WTC11 (cell line): ENCODE measurements around the gene CPEB1. TPM values are rescaled to one million over a fixed set of nuclear protein-coding genes. Genes with fewer than 3 reads are reported as not detected.

Source experiments
- ATAC-seq: fragments of 200-7000 bp; cut with Tn5 transposase; 2 replicates; pipeline ENCODE4 v1.10.0; 2021; ENCODE audit warnings: mild to moderate bottlenecking, moderate library complexity
- CTCF ChIA-PET: fragments of 300-600 bp; sonication (Branson Sonifier 250); formaldehyde crosslinking; loops from one replicate; lab custom pipeline; 2021; ENCODE audit warnings: antibody characterized with exemption; lab: Charles Lee
- POLR2A ChIA-PET: fragments of 350-600 bp; sonication (Branson Sonifier 250); formaldehyde crosslinking; loops from one replicate; lab custom pipeline; 2021; ENCODE audit warnings: antibody characterized with exemption; lab: Charles Lee
- DNase-seq: peaks from one replicate; pipeline ENCODE4 v3.0.0; 2021; ENCODE audit warnings: low spot score
- H3K27ac Mint-ChIP-seq: 2 replicates; pipeline ENCODE4 v1.8.0; 2021; ENCODE audit warnings: mixed read lengths
- H3K27me3 Mint-ChIP-seq: 2 replicates; pipeline ENCODE4 v1.8.0; 2021; ENCODE audit warnings: low read depth, mild to moderate bottlenecking, moderate library complexity, mixed read lengths
- H3K36me3 Mint-ChIP-seq: 2 replicates; pipeline ENCODE4 v1.8.0; 2021; ENCODE audit warnings: mixed read lengths
- H3K4me1 Mint-ChIP-seq: 2 replicates; pipeline ENCODE4 v1.8.0; 2022; ENCODE audit warnings: mixed read lengths
- H3K4me3 Mint-ChIP-seq: 2 replicates; pipeline ENCODE4 v1.8.0; 2021; ENCODE audit warnings: mild to moderate bottlenecking, moderate library complexity, mixed read lengths
- H3K9me3 Mint-ChIP-seq: 2 replicates; pipeline ENCODE4 v1.8.0; 2021; ENCODE audit warnings: mixed read lengths
- AFF4 ChIP-seq: sonication (generic); formaldehyde crosslinking; IDR thresholded peaks from 2 replicates; pipeline ENCODE4 v1.8.1; 2023; ENCODE audit warnings: mild to moderate bottlenecking, missing genetic modification reagents, borderline replicate concordance
- ARID4B ChIP-seq: sonication (generic); formaldehyde crosslinking; IDR thresholded peaks from 2 replicates; pipeline ENCODE4 v1.8.0; 2023; ENCODE audit warnings: missing genetic modification reagents, mild to moderate bottlenecking, borderline replicate concordance
- CTCF ChIP-seq: fragments of 200-600 bp; IDR thresholded peaks from 2 replicates; pipeline ENCODE4 v1.8.0; 2022; ENCODE audit warnings: antibody characterized with exemption
- E2F5 ChIP-seq: sonication (generic); formaldehyde crosslinking; IDR thresholded peaks from 2 replicates; pipeline ENCODE4 v1.8.1; 2022; ENCODE audit warnings: mild to moderate bottlenecking, moderate library complexity, missing genetic modification reagents
- ETV6 ChIP-seq: sonication (generic); formaldehyde crosslinking; IDR thresholded peaks from 2 replicates; pipeline ENCODE4 v1.8.1; 2022; ENCODE audit warnings: mild to moderate bottlenecking, missing genetic modification reagents
- FOXK1 ChIP-seq: sonication (generic); formaldehyde crosslinking; IDR thresholded peaks from 2 replicates; pipeline ENCODE4 v1.8.0; 2022; ENCODE audit warnings: mild to moderate bottlenecking, moderate library complexity, missing genetic modification reagents
- HMGA2 ChIP-seq: fragments of 250-450 bp; sonication (Bioruptor Pico); IDR thresholded peaks from 2 replicates; pipeline ENCODE4 v1.4.0; 2021; ENCODE audit warnings: mild to moderate bottlenecking, moderate library complexity
- JAZF1 ChIP-seq: fragments of 250-450 bp; sonication (Bioruptor Pico); IDR thresholded peaks from 2 replicates; pipeline ENCODE4 v1.9.0; 2021; ENCODE audit warnings: moderate library complexity, mild to moderate bottlenecking, inconsistent platforms
- KAT7 ChIP-seq: sonication (generic); formaldehyde crosslinking; IDR thresholded peaks from 2 replicates; pipeline ENCODE4 v1.8.1; 2023; ENCODE audit warnings: missing genetic modification reagents, mild to moderate bottlenecking, borderline replicate concordance
- MYBL2 ChIP-seq: sonication (generic); formaldehyde crosslinking; IDR thresholded peaks from 2 replicates; pipeline ENCODE4 v1.8.1; 2023; ENCODE audit warnings: mild to moderate bottlenecking, moderate library complexity, missing genetic modification reagents
- NFE2L1 ChIP-seq: sonication (generic); formaldehyde crosslinking; IDR thresholded peaks from 2 replicates; pipeline ENCODE4 v1.8.1; 2023; ENCODE audit warnings: missing genetic modification reagents
- NR3C1 ChIP-seq: sonication (generic); formaldehyde crosslinking; conservative IDR thresholded peaks from 2 replicates; pipeline ENCODE4 v1.8.1; 2023; ENCODE audit warnings: low read depth, mild to moderate bottlenecking, missing genetic modification reagents
- TEAD1 ChIP-seq: sonication (generic); formaldehyde crosslinking; IDR thresholded peaks from 2 replicates; pipeline ENCODE4 v1.8.0; 2022; ENCODE audit warnings: mild to moderate bottlenecking, missing genetic modification reagents
- ZNF512 ChIP-seq: sonication (generic); formaldehyde crosslinking; IDR thresholded peaks from 2 replicates; pipeline ENCODE4 v1.8.1; 2022; ENCODE audit warnings: missing genetic modification reagents, borderline replicate concordance
- total RNA-seq: library from RNA; stranded (reverse); gene quantifications from 3 replicates; pipeline ENCODE4 v1.2.3, GENCODE V29; 2021

CPEB1 gene
- total RNA-seq, 1 experiment from 2014 or later = 2.5 TPM

- no peak for TF ChIP-seq ARID4B (CRISPR knock-in tag)
- TF ChIP-seq ETV6 (CRISPR knock-in tag) = no peak
- TF ChIP-seq MYBL2 (CRISPR knock-in tag) = no peak
- no peak for TF ChIP-seq JAZF1
- TF ChIP-seq KAT7 (CRISPR knock-in tag) = no peak
- no peak for TF ChIP-seq HMGA2 (CRISPR knock-in tag)
- TF ChIP-seq FOXK1 (CRISPR knock-in tag) = no peak
- TF ChIP-seq NR3C1 = no peak
- no peak for TF ChIP-seq AFF4 (CRISPR knock-in tag)
- TF ChIP-seq NFE2L1 = no peak
Measured at GRCh38 chr15:82575335-82575734, 71.8 kb downstream of the CPEB1 start (continued).

GRCh38 chr15:82572986-82573385, 74.2 kb downstream of the CPEB1 start:
- no peak for ATAC-seq
- POLR2A ChIA-PET = interaction anchor here (0.6 to 1.9 kb wide), 2 partner anchors 33 to 380 kb away, joined by 3 to 7 read pairs; partner anchors contain the start of gene RPS17
- H3K9me3 Mint-ChIP-seq = no peaks in the 10 kb centered on the region
- TF ChIP-seq ZNF512 (CRISPR knock-in tag) (no peak), E2F5 (CRISPR knock-in tag) (no peak), TEAD1 (CRISPR knock-in tag) (no peak), CTCF (no peak)
- TF ChIP-seq, all 79 proteins: peak for 0
- peaks cover 7% of the 10 kb centered on the region for H3K27me3 Mint-ChIP-seq
- CTCF ChIA-PET = interaction anchor here (0.5 to 2.2 kb wide), 6 partner anchors 12 to 402 kb away, joined by 3 to 8 read pairs (median 4); no protein-coding TSS in a partner anchor
- H3K4me3 Mint-ChIP-seq = no peak overlapping the region
- no peak overlapping the region for H3K27ac Mint-ChIP-seq
- DNase-seq = no peak
- peaks cover 15% of the 10 kb centered on the region for H3K4me1 Mint-ChIP-seq
- no peaks in the 10 kb centered on the region for H3K36me3 Mint-ChIP-seq
